ENCODE data around the gene COPS8.

DNA sequence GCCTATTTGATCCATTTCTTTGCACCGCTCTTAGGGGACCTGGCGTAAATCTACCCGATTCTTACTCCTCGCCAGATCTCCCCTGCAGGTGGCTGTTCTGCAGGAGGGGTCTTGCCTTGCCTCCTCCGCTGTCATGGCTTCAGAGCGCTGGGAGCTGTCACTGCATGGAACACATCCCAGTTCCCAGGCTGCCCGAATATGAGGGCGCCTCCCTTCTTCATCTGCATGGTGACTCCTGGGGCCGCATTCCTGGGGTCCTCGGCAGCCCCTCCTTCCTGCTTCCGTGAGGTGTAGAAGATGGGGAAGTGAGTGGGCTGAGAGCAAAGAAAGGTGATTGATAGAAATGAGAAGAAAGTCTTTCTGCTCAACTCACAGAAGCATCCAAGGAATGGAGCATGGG lies 27.3 kb upstream of the COPS8 start:
- no peak for TF ChIP-seq CTCF (IDR thresholded peaks at IDR 0.05)
- no peak for TF ChIP-seq ZNF416 (CRISPR knock-in tag; IDR thresholded peaks at IDR 0.05)
- TF ChIP-seq ZNF532 (CRISPR knock-in tag; IDR thresholded peaks at IDR 0.05; ENCODE audit: borderline replicate concordance) = no peak
- no peak for TF ChIP-seq PRDM15 (CRISPR knock-in tag; IDR thresholded peaks at IDR 0.05)
- no peak for TF ChIP-seq MAX (CRISPR knock-in tag; IDR thresholded peaks at IDR 0.05)
- no peak for TF ChIP-seq USF2 (CRISPR knock-in tag; IDR thresholded peaks at IDR 0.05)
- TF ChIP-seq, protein P1, sequence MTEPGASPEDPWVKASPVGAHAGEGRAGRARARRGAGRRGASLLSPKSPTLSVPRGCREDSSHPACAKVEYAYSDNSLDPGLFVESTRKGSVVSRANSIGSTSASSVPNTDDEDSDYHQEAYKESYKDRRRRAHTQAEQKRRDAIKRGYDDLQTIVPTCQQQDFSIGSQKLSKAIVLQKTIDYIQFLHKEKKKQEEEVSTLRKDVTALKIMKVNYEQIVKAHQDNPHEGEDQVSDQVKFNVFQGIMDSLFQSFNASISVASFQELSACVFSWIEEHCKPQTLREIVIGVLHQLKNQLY (CRISPR knock-in tag; IDR thresholded peaks at IDR 0.05) = no peak
- TF ChIP-seq, protein P2, sequence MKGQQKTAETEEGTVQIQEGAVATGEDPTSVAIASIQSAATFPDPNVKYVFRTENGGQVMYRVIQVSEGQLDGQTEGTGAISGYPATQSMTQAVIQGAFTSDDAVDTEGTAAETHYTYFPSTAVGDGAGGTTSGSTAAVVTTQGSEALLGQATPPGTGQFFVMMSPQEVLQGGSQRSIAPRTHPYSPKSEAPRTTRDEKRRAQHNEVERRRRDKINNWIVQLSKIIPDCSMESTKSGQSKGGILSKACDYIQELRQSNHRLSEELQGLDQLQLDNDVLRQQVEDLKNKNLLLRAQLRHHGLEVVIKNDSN (CRISPR knock-in tag; IDR thresholded peaks at IDR 0.05) = no peak

All from WTC11 (cell line).